HFFc6 (cell line): ENCODE data around the gene NUDT6. TPM values are rescaled to one million over a fixed set of nuclear protein-coding genes. Genes with fewer than 3 reads are reported as not detected.

Experiments
- DNase-seq: peaks from one replicate; pipeline ENCODE4 v3.0.0-alpha.2; 2018
- H3K27ac Mint-ChIP-seq: 2 replicates; pipeline ENCODE4 v1.8.0; 2020; ENCODE audit warnings: mild to moderate bottlenecking, mixed read lengths
- H3K27me3 Mint-ChIP-seq: 2 replicates; pipeline ENCODE4 v1.8.0; 2021; ENCODE audit warnings: mild to moderate bottlenecking, moderate library complexity, mixed read lengths; ENCODE audit not compliant: insufficient read depth
- H3K36me3 Mint-ChIP-seq: 2 replicates; pipeline ENCODE4 v1.8.0; 2021; ENCODE audit warnings: low read depth, mixed read lengths
- H3K4me1 Mint-ChIP-seq: 2 replicates; pipeline ENCODE4 v1.8.0; 2020; ENCODE audit warnings: low read depth, mixed read lengths
- H3K4me3 Mint-ChIP-seq: 2 replicates; pipeline ENCODE4 v1.8.0; 2020; ENCODE audit warnings: mild to moderate bottlenecking, moderate library complexity, mixed read lengths
- H3K9me3 Mint-ChIP-seq: 2 replicates; pipeline ENCODE4 v1.8.0; 2020; ENCODE audit warnings: mild to moderate bottlenecking, mixed read lengths
- CTCF ChIP-seq: fragments of 200-600 bp; sonication (generic); IDR thresholded peaks from 2 replicates; pipeline ENCODE4 v1.5.0; 2021; ENCODE audit warnings: antibody characterized with exemption, mild to moderate bottlenecking
- total RNA-seq, 6 experiments: library from RNA; stranded (reverse); fragmentation: NEBNext Ultra II Directional; extraction: Animal tissue kit (Norgen Biotek cat#: 25700); gene quantifications; 2 replicates in 1 of 6; 3 replicates in 5 of 6; pipeline ENCODE4 v1.2.3, GENCODE V29; 2021

NUDT6 gene
- total RNA-seq, 6 experiments from 2014 or later: 1.9 to 4.4 (median 3.5) TPM

- TF ChIP-seq CTCF: no peak
- Mint-ChIP-seq H3K27ac (peak overlapping the region; percentile 17; the same call in 1 of the 2 replicates), H3K9me3 (no peaks in the 10 kb centered on the region; the same call in 1 of the 2 replicates), H3K4me1 (peaks cover 80% of the 10 kb centered on the region), H3K36me3 (peaks cover 26% of the 10 kb centered on the region), H3K27me3 (peaks cover 25% of the 10 kb centered on the region), H3K4me3 (0 out of 2 replicates have a peak overlapping the region, but pooled peaks have one; percentile 12)
- no peak for DNase-seq
Measured at GRCh38 chr4:122908223-122908622, 14.2 kb downstream of the NUDT6 start.

GRCh38 chr4:122906859-122907305 lies 15.5 kb downstream of the NUDT6 start:
- no peak overlapping the region; the same call in 1 of the 2 replicates for H3K27ac Mint-ChIP-seq
- H3K4me3 Mint-ChIP-seq: no peak overlapping the region
- DNase-seq: peak; percentile 58
- no peaks in the 10 kb centered on the region; the same call in 1 of the 2 replicates for H3K9me3 Mint-ChIP-seq
- TF ChIP-seq CTCF: no peak
- peaks cover 26% of the 10 kb centered on the region for H3K36me3 Mint-ChIP-seq
- peaks cover 80% of the 10 kb centered on the region for H3K4me1 Mint-ChIP-seq
- peaks cover 26% of the 10 kb centered on the region for H3K27me3 Mint-ChIP-seq

- Mint-ChIP-seq H3K27ac (peak overlapping the region; percentile 44), H3K36me3 (peaks cover 44% of the 10 kb centered on the region), H3K9me3 (peaks cover 11% of the 10 kb centered on the region; the same call in 1 of the 2 replicates), H3K27me3 (peaks cover 42% of the 10 kb centered on the region), H3K4me3 (peak overlapping the region; percentile 39; the same call in 1 of the 2 replicates), H3K4me1 (peaks cover 88% of the 10 kb centered on the region)
- TF ChIP-seq CTCF: no peak
- DNase-seq: no peak
Measured at GRCh38 chr4:122903766-122904288, 18.6 kb downstream of the NUDT6 start.

- Mint-ChIP-seq H3K27me3 (peaks cover 40% of the 10 kb centered on the region), H3K4me3 (peak overlapping the region; percentile 16; the same call in 1 of the 2 replicates), H3K27ac (peak overlapping the region; percentile 74), H3K36me3 (peaks cover 44% of the 10 kb centered on the region), H3K9me3 (peaks cover 11% of the 10 kb centered on the region; the same call in 1 of the 2 replicates), H3K4me1 (peaks cover 96% of the 10 kb centered on the region)
- no peak for DNase-seq
- no peak for TF ChIP-seq CTCF
Measured at GRCh38 chr4:122901247-122902010, 21.0 kb downstream of the NUDT6 start.

GRCh38 chr4:122900314-122900713 lies 22.1 kb downstream of the NUDT6 start:
- Mint-ChIP-seq H3K27ac (peak overlapping the region; percentile 67), H3K4me1 (peaks cover 96% of the 10 kb centered on the region)

More at GRCh38 chr4:122900314-122900713, 22.1 kb downstream of the NUDT6 start:
- DNase-seq: no peak
- Mint-ChIP-seq H3K36me3 (peaks cover 51% of the 10 kb centered on the region), H3K27me3 (peaks cover 33% of the 10 kb centered on the region), H3K4me3 (peak overlapping the region; percentile 42), H3K9me3 (peaks cover 11% of the 10 kb centered on the region; the same call in 1 of the 2 replicates)
- no peak for TF ChIP-seq CTCF
